D721Med (cell line): Measurements from ENCODE around the gene NEK11.
A peak's percentile ranks its signal among the peaks of the same experiment; 100 is the strongest.

ENCODE experiments used
- DNase-seq: peaks from one replicate; pipeline ENCODE4 v3.0.0; 2011; ENCODE audit warnings: low spot score; ENCODE audit not compliant: insufficient read length
- FAIRE-seq: peaks from 2 replicates; lab custom pipeline; 2011; peaks lifted over from hg19 to GRCh38; lab: Jason Lieb, UNC
- CTCF ChIP-seq: IDR thresholded peaks from 2 replicates; pipeline ENCODE4 v1.5.1; 2012; ENCODE audit warnings: mild to moderate bottlenecking, control low read depth; ENCODE audit not compliant: insufficient read depth; ENCODE audit errors: missing control alignments

The NEK11 gene, protein sequence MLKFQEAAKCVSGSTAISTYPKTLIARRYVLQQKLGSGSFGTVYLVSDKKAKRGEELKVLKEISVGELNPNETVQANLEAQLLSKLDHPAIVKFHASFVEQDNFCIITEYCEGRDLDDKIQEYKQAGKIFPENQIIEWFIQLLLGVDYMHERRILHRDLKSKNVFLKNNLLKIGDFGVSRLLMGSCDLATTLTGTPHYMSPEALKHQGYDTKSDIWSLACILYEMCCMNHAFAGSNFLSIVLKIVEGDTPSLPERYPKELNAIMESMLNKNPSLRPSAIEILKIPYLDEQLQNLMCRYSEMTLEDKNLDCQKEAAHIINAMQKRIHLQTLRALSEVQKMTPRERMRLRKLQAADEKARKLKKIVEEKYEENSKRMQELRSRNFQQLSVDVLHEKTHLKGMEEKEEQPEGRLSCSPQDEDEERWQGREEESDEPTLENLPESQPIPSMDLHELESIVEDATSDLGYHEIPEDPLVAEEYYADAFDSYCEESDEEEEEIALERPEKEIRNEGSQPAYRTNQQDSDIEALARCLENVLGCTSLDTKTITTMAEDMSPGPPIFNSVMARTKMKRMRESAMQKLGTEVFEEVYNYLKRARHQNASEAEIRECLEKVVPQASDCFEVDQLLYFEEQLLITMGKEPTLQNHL

DNA sequence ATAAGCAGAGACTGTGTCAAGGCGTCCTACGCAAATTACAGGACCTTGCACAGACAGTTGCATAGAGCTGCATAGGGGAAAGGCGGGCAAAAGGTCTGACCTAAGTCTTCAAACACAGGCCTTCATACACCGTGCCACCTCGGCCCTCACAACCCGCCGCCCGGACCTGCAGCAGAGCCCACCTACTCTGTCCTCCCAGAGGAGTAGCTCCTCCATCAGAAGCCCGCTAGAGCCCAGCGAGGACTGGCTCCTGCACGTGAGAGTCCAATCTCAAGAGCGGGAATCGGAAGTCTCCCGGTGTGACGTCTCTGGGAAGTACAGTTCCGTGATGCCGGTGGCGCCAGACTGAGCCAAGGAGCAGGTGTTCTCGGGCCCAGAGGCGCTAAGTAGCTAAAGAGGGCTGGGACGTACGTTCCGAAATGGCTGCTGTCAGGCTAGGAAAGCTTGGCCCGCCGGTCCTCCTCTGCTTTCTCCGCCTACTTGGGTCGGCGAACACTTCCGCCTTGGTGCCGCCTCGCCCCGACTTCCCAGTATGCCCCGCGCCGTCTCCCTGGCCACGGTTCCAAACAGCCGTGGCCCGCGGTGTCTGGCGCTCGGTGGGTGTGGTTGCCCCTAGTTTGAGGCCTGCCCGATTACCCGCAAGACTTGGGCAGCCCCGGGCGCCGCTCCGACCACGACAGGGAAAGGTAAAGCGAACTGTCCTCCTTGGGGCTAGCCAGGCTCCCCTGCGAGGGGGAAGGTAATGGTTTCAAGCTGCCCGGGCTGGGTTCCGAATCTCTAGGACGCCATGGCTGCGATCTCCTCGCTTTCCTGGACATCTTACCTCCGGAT lies at the start of gene NEK11, which contains the start of gene ASTE1:
TSS of gene NEK11 (plus strand) at position 557 of the 831 bp plus-strand sequence. CDS start 2,832 bp downstream, outside the sequence.
TSS of gene ASTE1 (minus strand) at position 505 of the 831 bp plus-strand sequence. CDS start 1,519 bp downstream, outside the sequence.
- DNase-seq = peak; percentile 37
- no peak for FAIRE-seq
- TF ChIP-seq CTCF = no peak

- FAIRE-seq = no peak
- no peak for TF ChIP-seq CTCF
Observed at GRCh38 chr3:130979117-130979516, 47.6 kb upstream of the NEK11 start.

GRCh38 chr3:130981469-130981868 lies 45.2 kb upstream of the NEK11 start:
- no peak for TF ChIP-seq CTCF
- DNase-seq = no peak
- FAIRE-seq = no peak

More at GRCh38 chr3:130979117-130979516, 47.6 kb upstream of the NEK11 start:
- DNase-seq = no peak

- DNase-seq (no peak), FAIRE-seq (no peak)
- no peak for TF ChIP-seq CTCF
Observed at GRCh38 chr3:130990282-130990681, 36.4 kb upstream of the NEK11 start.

DNA sequence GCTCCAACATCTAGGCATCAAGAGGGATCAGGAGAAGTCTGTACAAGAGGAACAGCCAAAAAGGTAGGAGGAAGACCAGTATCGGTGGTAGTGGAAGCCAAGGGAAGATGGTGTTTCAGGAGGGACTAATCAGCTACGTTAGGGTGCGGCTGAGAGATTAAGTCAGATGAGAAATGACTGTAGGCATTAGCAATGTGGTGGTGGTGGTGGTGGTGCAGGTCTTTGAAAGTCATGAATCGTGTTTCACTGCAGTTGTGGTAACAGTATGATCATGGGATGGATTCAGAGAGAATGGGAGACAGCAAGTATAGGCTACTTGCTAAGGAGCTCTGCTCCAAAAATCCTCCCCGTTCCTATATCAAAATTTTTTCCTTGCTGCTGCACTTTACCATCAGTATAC lies 35.6 kb upstream of the NEK11 start:
- no peak for TF ChIP-seq CTCF
- no peak for FAIRE-seq
- no peak for DNase-seq

DNA sequence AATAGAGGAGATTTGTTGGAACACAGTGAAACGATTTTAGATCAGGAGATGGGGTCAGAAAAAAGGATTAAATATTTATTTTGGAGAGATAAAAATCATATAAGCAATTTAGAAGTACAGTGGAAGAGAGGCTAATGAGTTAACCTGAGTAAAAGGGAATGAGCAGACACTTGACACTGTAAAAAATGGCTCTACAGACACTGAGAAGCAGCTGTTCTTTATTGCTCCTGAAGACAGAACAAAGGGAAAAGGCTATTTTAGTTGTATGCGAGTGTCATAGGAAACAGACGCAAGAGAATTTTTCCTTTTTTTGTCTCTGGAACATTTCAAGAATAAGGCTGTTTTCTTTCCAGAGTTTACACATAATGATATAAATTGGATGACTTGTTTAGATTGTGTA lies 34.3 kb upstream of the NEK11 start:
- TF ChIP-seq CTCF = no peak
- FAIRE-seq (no peak), DNase-seq (no peak)
